NCI-H510A (cell line): ENCODE results near the gene ZBTB46.

ENCODE experiments used
- DNase-seq: peaks from one replicate; lab custom pipeline; 2025; lab: John Stamatoyannopoulos, UW

The ZBTB46 gene

GRCh38 chr20:63705232-63706026 is 125.6 kb downstream of the ZBTB46 start:
- DNase-seq, result no peak

- no peak for DNase-seq
Observed at GRCh38 chr20:63704749-63705117, 126.3 kb downstream of the ZBTB46 start.

- DNase-seq, result no peak
Observed at GRCh38 chr20:63703976-63704748, 126.9 kb downstream of the ZBTB46 start.

- no peak for DNase-seq
Observed at GRCh38 chr20:63703471-63703975, 127.5 kb downstream of the ZBTB46 start.

- no peak for DNase-seq
Observed at GRCh38 chr20:63702751-63703470, 128.2 kb downstream of the ZBTB46 start.

GRCh38 chr20:63702036-63702665 is 128.9 kb downstream of the ZBTB46 start:
- no peak for DNase-seq

GRCh38 chr20:63701329-63702035 is 129.6 kb downstream of the ZBTB46 start:
- no peak for DNase-seq

GRCh38 chr20:63701051-63701328 is 130.1 kb downstream of the ZBTB46 start:
- no peak for DNase-seq

GRCh38 chr20:63700199-63701050 is 130.6 kb downstream of the ZBTB46 start:
- no peak for DNase-seq

GRCh38 chr20:63699466-63700198 is 131.4 kb downstream of the ZBTB46 start:
- DNase-seq, result no peak

GRCh38 chr20:63698739-63699465 is 132.2 kb downstream of the ZBTB46 start:
- DNase-seq, result no peak

- DNase-seq, result no peak
Observed at GRCh38 chr20:63697868-63698545, 133.1 kb downstream of the ZBTB46 start.

GRCh38 chr20:63697357-63697867 is 133.7 kb downstream of the ZBTB46 start:
- no peak for DNase-seq

- no peak for DNase-seq
Observed at GRCh38 chr20:63696628-63697356, 134.3 kb downstream of the ZBTB46 start, which contains the start of gene TNFRSF6B. TNFRSF6B (plus strand) TSS chr20:63696652; CDS start chr20:63696768, 116 bp downstream.

- no peak for DNase-seq
Observed at GRCh38 chr20:63696306-63696627, 134.8 kb downstream of the ZBTB46 start.

- DNase-seq, result no peak
Observed at GRCh38 chr20:63695424-63696305, 135.4 kb downstream of the ZBTB46 start.
